T-helper 2 cell treated with Interferon-gamma antibody and Interleukin-4, amounts not matched to agents 5 μg/mL and 100 μg/mL, for 36 hours (primary cell): ENCODE data around the gene ZDHHC21.

Source experiments
- DNase-seq: peaks from one replicate; pipeline ENCODE4 v3.0.0; 2021; ENCODE audit warnings: low spot score
- H3K27ac Mint-ChIP-seq: one replicate; pipeline ENCODE4 v1.8.0; 2021; ENCODE audit warnings: mild to moderate bottlenecking, mixed read lengths
- H3K27me3 Mint-ChIP-seq: one replicate; pipeline ENCODE4 v1.8.0; 2021; ENCODE audit warnings: low read depth, mixed read lengths
- H3K36me3 Mint-ChIP-seq: one replicate; pipeline ENCODE4 v1.8.0; 2021; ENCODE audit warnings: low read depth, mixed read lengths
- H3K4me1 Mint-ChIP-seq: one replicate; pipeline ENCODE4 v1.8.0; 2021; ENCODE audit warnings: low read depth, mixed read lengths
- H3K4me3 Mint-ChIP-seq: one replicate; pipeline ENCODE4 v1.8.0; 2022; ENCODE audit warnings: mild to moderate bottlenecking, moderate library complexity, mixed read lengths
- H3K9me3 Mint-ChIP-seq: one replicate; pipeline ENCODE4 v1.8.0; 2021; ENCODE audit warnings: mixed read lengths

ZDHHC21 gene

GRCh38 chr9:14693251-14693861 lies at the start of gene ZDHHC21:
TSS of gene ZDHHC21 (minus strand) at chr9:14693432. CDS start at chr9:14674340, 19,092 bp downstream.
- no peaks in the 10 kb centered on the region for H3K9me3 Mint-ChIP-seq
- peak within 1 kb of the TSS; percentile 93 for H3K27ac Mint-ChIP-seq
- DNase-seq: peak; percentile 69
- peaks cover 12% of the 10 kb centered on the region for H3K36me3 Mint-ChIP-seq
- peaks cover 25% of the 10 kb centered on the region for H3K4me1 Mint-ChIP-seq
- peak within 1 kb of the TSS; percentile 94 for H3K4me3 Mint-ChIP-seq
- H3K27me3 Mint-ChIP-seq: peaks cover 7% of the 10 kb centered on the region

GRCh38 chr9:14741369-14741768 lies 48.1 kb upstream of the ZDHHC21 start:
- H3K4me1 Mint-ChIP-seq: no peaks in the 10 kb centered on the region
- no peak overlapping the region for H3K27ac Mint-ChIP-seq
- no peaks in the 10 kb centered on the region for H3K36me3 Mint-ChIP-seq
- no peak overlapping the region for H3K4me3 Mint-ChIP-seq
- H3K27me3 Mint-ChIP-seq: no peaks in the 10 kb centered on the region
- DNase-seq: no peak
- H3K9me3 Mint-ChIP-seq: no peaks in the 10 kb centered on the region

GRCh38 chr9:14733133-14733532 lies 39.9 kb upstream of the ZDHHC21 start:
- Mint-ChIP-seq H3K36me3 (no peaks in the 10 kb centered on the region), H3K9me3 (no peaks in the 10 kb centered on the region), H3K27me3 (no peaks in the 10 kb centered on the region), H3K4me3 (no peak overlapping the region), H3K4me1 (no peaks in the 10 kb centered on the region), H3K27ac (no peak overlapping the region)
- no peak for DNase-seq

- H3K36me3 Mint-ChIP-seq: no peaks in the 10 kb centered on the region
- no peaks in the 10 kb centered on the region for H3K27me3 Mint-ChIP-seq
Observed at GRCh38 chr9:14731294-14731981, 38.2 kb upstream of the ZDHHC21 start.

GRCh38 chr9:14730461-14730898 lies 37.2 kb upstream of the ZDHHC21 start:
- no peak for DNase-seq
- Mint-ChIP-seq H3K36me3 (no peaks in the 10 kb centered on the region), H3K9me3 (no peaks in the 10 kb centered on the region), H3K4me3 (no peak overlapping the region), H3K27me3 (peaks cover 3% of the 10 kb centered on the region), H3K4me1 (no peaks in the 10 kb centered on the region), H3K27ac (no peak overlapping the region)

More at GRCh38 chr9:14731294-14731981, 38.2 kb upstream of the ZDHHC21 start:
- no peaks in the 10 kb centered on the region for H3K4me1 Mint-ChIP-seq
- no peak for DNase-seq
- H3K9me3 Mint-ChIP-seq: no peaks in the 10 kb centered on the region
- no peak overlapping the region for H3K4me3 Mint-ChIP-seq
- no peak overlapping the region for H3K27ac Mint-ChIP-seq

- no peaks in the 10 kb centered on the region for H3K9me3 Mint-ChIP-seq
- DNase-seq: no peak
- no peak overlapping the region for H3K4me3 Mint-ChIP-seq
- no peaks in the 10 kb centered on the region for H3K4me1 Mint-ChIP-seq
- H3K27me3 Mint-ChIP-seq: peaks cover 8% of the 10 kb centered on the region
- H3K27ac Mint-ChIP-seq: no peak overlapping the region
- H3K36me3 Mint-ChIP-seq: no peaks in the 10 kb centered on the region
Observed at GRCh38 chr9:14723301-14723700, 30.1 kb upstream of the ZDHHC21 start.

GRCh38 chr9:14722391-14723035 lies 29.3 kb upstream of the ZDHHC21 start, which contains the start of gene CER1:
TSS of gene CER1 (minus strand) at chr9:14722733. CDS start at chr9:14722672, 61 bp downstream.
- H3K9me3 Mint-ChIP-seq: no peaks in the 10 kb centered on the region

GRCh38 chr9:14719231-14719923 lies 26.1 kb upstream of the ZDHHC21 start:
- Mint-ChIP-seq H3K27me3 (peaks cover 11% of the 10 kb centered on the region), H3K27ac (no peak overlapping the region), H3K4me3 (no peak overlapping the region), H3K4me1 (no peaks in the 10 kb centered on the region), H3K9me3 (no peaks in the 10 kb centered on the region), H3K36me3 (no peaks in the 10 kb centered on the region)
- no peak for DNase-seq

More at GRCh38 chr9:14722391-14723035, 29.3 kb upstream of the ZDHHC21 start, which contains the start of gene CER1:
- H3K27ac Mint-ChIP-seq: no peak within 1 kb of the TSS
- H3K4me3 Mint-ChIP-seq: no peak within 1 kb of the TSS
- no peaks in the 10 kb centered on the region for H3K36me3 Mint-ChIP-seq
- H3K27me3 Mint-ChIP-seq: peaks cover 12% of the 10 kb centered on the region
- no peaks in the 10 kb centered on the region for H3K4me1 Mint-ChIP-seq
- no peak for DNase-seq

GRCh38 chr9:14715102-14715501 lies 21.9 kb upstream of the ZDHHC21 start:
- Mint-ChIP-seq H3K4me3 (no peak overlapping the region), H3K27me3 (peaks cover 14% of the 10 kb centered on the region), H3K36me3 (no peaks in the 10 kb centered on the region), H3K4me1 (no peaks in the 10 kb centered on the region), H3K9me3 (no peaks in the 10 kb centered on the region), H3K27ac (no peak overlapping the region)
- no peak for DNase-seq

- H3K9me3 Mint-ChIP-seq: no peaks in the 10 kb centered on the region
- no peaks in the 10 kb centered on the region for H3K36me3 Mint-ChIP-seq
Observed at GRCh38 chr9:14713187-14713767, 20.0 kb upstream of the ZDHHC21 start.

GRCh38 chr9:14710804-14711203 lies 17.6 kb upstream of the ZDHHC21 start:
- H3K27me3 Mint-ChIP-seq: peaks cover 6% of the 10 kb centered on the region
- H3K27ac Mint-ChIP-seq: no peak overlapping the region
- H3K36me3 Mint-ChIP-seq: no peaks in the 10 kb centered on the region
- DNase-seq: no peak
- no peak overlapping the region for H3K4me3 Mint-ChIP-seq
- H3K9me3 Mint-ChIP-seq: peaks cover 15% of the 10 kb centered on the region
- no peaks in the 10 kb centered on the region for H3K4me1 Mint-ChIP-seq

More at GRCh38 chr9:14713187-14713767, 20.0 kb upstream of the ZDHHC21 start:
- H3K4me3 Mint-ChIP-seq: no peak overlapping the region
- no peak overlapping the region for H3K27ac Mint-ChIP-seq
- DNase-seq: no peak
- peaks cover 10% of the 10 kb centered on the region for H3K27me3 Mint-ChIP-seq
- no peaks in the 10 kb centered on the region for H3K4me1 Mint-ChIP-seq

GRCh38 chr9:14706530-14707140 lies 13.4 kb upstream of the ZDHHC21 start:
- DNase-seq: no peak
- H3K4me1 Mint-ChIP-seq: no peaks in the 10 kb centered on the region
- no peak overlapping the region for H3K27ac Mint-ChIP-seq
- no peaks in the 10 kb centered on the region for H3K36me3 Mint-ChIP-seq
- H3K9me3 Mint-ChIP-seq: peaks cover 27% of the 10 kb centered on the region
- H3K4me3 Mint-ChIP-seq: no peak overlapping the region
- H3K27me3 Mint-ChIP-seq: peaks cover 6% of the 10 kb centered on the region

GRCh38 chr9:14705079-14705478 lies 11.8 kb upstream of the ZDHHC21 start:
- H3K36me3 Mint-ChIP-seq: no peaks in the 10 kb centered on the region
- no peak for DNase-seq
- H3K27ac Mint-ChIP-seq: no peak overlapping the region
- H3K27me3 Mint-ChIP-seq: peaks cover 6% of the 10 kb centered on the region
- H3K4me3 Mint-ChIP-seq: no peak overlapping the region
- H3K9me3 Mint-ChIP-seq: peaks cover 27% of the 10 kb centered on the region
- no peaks in the 10 kb centered on the region for H3K4me1 Mint-ChIP-seq
